Measurements from ENCODE around the gene WEE2. TPM values are rescaled to one million over a fixed set of nuclear protein-coding genes. Genes with fewer than 3 reads are reported as not detected.
"Not testable (repeated sequence)": the region's sequence is repeated elsewhere in the genome, so short reads cannot be mapped to it uniquely, and the experiment has no call there.

WEE2 gene
- polyA plus RNA-seq, 3 donors, result 0.19 to 0.35 TPM; not detected in 1

DNA sequence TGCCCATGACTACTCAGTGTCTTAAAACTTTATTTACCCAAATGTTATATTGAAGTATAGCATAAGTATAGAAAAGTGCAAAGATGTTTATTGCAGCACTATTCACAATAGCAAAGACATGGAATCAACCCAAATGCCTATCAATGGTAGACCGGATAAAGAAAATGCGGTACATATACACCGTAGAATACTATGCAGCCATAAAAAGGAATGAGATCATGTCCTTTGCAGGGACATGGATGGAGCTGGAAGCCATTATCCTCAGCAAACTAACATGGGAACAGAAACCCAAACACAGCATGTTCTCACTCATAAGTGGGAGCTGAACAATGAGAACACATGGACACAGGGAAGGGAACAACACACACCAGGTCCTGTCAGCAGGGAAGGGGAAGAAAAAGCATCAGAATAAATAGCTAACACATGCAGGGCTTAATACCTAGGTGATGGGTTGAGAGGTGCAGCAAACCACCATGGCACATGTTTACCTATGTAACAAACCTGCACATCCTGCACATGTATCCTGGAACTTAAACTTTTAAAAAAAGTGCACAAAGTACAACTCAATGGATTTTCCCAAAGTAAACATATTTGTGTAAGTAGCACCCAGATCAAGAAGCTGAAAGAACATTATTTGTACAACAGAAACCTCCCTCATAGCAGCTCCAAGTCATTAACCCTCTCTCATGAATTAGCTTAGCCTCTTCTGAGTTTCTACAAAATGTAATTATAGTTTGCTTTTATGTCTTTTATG, 18.9 kb upstream of the WEE2 start:
- not testable (repeated sequence) for DNase-seq (ENCODE audit: low read depth in 3 of 3, low spot score in 2 of 3)

DNA sequence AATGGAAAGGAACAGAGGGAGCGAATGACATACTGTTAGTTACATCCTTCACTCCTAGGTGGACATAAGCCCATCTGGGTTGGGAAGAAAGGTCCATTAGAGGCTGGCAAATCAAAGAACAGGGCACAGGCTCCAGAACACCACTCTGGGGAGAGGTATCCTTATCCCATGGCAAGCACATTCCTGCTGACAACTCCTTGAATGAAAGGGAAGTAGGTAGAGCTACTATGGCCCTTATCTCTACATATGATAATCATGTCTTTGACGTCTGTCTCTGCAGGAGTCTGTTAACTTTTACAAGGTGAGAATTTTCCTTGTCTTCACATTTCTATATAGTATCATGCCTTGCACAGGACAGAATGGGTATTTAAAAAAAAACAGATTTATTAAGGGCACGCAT, 16.6 kb upstream of the WEE2 start:
- no peak for DNase-seq (ENCODE audit: low read depth in 3 of 3, low spot score in 2 of 3)

DNA sequence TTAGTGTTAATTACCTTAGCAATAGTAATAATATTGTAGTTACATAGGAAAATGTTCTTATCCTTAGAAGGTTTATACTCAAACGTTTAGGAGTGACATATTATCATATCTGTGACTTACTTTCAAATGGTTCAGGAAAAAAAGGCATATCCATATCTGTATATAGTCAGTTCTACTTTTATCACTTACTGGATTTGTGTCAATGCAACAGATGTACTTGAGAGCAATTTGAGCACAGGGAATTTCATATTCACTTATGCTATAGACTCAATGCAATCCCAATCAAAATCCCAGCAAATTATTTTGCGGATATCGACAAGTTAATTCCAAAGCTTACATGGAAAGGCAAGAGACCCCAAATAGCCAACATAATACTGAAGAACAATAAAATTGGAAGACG, 16.2 kb upstream of the WEE2 start:
- no peak for DNase-seq (ENCODE audit: low read depth in 3 of 3, low spot score in 2 of 3)

DNA sequence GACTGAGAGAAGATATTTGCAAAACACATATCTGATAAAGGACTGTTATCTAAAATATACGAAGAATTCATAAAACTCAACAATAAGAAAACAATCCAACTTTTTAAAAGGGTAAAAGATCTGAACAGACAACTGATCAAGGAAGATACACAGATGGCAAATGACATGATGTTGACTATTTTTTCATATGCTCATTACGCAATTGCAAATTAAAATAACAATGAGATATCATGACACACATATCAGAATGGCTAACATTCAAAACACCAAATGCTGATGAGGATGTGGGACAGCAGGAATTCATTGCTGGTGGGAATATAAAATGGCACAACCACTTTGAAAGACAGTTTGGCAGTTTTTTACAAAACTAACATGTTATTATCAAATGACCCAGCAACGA, 15.1 kb upstream of the WEE2 start:
- no peak for DNase-seq (ENCODE audit: low read depth in 3 of 3, low spot score in 2 of 3)

DNA sequence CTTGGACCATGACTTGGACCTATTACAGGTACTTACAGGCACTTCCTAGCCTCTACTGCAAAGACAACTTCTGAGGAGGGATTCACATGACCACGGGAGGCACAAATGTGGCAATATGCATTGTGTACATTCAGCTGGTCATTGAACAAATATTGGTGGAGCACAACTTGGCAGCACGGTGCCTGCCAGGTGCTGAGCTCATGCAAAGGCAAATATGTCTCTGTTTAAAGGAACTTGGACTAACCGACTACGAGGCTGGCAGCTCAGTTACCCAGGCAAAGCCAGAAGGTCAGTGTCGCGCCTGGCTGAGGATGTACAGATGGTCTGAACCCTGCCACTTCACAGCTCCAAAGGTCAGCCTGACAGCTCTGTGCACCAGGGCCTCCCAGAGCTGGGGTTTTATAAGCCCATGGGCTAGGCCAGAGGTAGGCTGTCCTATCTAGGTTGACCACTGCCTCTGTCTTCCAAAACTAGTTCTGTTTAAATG, 12.3 kb upstream of the WEE2 start:
- DNase-seq (ENCODE audit: low read depth in 3 of 3, low spot score in 2 of 3), result no peak

DNA sequence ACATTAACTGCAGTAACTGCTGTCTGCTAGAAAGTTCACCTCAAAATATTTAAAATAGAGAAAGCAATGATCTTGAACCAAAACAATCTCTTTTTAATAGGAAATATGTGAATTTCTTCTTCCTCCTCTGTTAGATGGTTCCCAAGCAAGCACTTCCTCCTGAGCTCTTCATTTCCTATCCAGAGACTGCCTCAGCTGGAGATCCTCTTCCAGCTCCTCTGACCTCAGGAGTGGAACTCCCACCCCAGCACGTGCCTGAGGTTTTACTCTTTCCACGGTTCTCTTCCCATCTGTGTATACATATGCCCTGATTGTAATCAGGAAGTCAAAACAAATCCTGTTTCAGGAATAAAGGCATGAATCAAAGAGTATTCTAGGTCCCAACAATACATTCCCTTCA, 11.8 kb upstream of the WEE2 start:
- DNase-seq (ENCODE audit: low read depth in 3 of 3, low spot score in 2 of 3), result no peak

DNA sequence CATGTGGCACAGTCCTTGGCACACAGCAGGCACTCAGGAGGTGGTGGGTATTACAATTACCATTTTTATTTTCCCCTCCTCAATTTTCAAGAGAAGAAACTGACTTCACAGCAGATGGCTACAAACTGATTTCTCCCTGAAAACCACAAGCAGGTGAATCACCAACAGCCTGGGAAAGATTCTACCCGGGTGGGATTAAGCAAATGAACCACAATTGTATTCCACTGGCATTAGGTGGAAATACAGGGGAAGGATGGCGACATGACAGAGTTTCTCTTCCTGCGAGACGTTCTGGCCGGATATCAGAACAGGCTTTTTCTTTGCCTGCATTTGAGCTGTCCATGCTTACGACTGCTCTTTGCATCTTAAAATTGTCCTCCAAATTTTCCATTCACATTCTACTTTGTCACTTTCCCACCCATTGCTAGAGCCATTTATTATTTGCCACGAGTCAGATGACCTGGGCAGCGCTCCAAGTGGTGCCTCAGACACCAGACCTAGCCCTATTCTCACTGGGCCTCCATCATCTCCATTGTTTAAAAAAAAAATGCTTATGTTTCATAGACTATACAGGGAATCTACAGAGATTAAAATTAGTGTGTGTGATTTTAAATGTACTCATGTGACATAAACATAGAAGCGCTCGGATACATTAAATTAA, 10.8 kb upstream of the WEE2 start:
- no peak for DNase-seq (ENCODE audit: low read depth in 3 of 3, low spot score in 2 of 3)

- no peak for DNase-seq (ENCODE audit: low read depth in 3 of 3, low spot score in 2 of 3)
Measured at GRCh38 chr7:141698247-141699015, 9.7 kb upstream of the WEE2 start.

DNA sequence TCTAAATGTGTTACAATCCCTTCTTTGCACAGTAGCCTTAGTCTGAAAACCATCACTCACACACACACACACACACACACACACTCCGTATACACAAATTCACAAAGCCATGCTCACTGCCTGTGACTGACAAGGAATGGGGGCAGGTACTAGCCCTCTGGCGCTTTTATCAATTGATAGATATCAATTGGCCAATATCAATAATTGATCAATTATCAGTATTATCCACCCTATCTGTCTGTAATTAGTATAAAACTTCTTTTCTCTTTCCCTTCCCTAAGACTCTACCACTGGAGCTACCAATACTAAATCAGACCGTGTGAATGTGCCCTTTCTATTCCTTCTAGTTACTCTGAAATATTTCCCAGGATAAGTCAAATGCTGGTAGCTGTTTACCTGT, 8.3 kb upstream of the WEE2 start:
- no peak for DNase-seq (ENCODE audit: low read depth in 3 of 3, low spot score in 2 of 3)

DNA sequence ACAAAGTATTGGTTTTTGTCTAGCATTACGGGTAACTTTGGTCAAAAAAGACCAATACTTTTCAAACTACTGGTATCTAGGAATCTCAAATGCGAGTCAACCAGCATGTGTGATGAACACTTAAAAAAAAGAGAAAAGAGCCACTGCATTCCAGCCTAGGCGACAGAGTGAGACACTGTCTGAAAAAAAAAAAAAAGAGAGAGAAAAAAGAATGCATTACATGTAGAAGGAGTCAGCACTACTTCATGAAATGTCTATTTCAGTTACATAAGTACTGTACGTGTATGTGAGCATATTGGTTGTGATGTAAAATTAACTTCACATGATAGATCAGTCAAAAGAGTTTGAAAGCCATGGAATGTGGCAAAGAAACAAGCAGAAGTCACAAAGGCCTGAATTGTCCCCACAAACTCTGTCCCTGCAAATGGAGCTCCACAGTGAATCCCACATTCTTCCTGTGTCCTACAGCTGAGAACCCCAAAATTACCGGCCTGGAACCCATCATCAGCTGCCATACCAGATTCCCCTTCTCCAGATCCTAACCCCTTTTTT, 7.8 kb upstream of the WEE2 start:
- no peak for DNase-seq (ENCODE audit: low read depth in 3 of 3, low spot score in 2 of 3)

DNA sequence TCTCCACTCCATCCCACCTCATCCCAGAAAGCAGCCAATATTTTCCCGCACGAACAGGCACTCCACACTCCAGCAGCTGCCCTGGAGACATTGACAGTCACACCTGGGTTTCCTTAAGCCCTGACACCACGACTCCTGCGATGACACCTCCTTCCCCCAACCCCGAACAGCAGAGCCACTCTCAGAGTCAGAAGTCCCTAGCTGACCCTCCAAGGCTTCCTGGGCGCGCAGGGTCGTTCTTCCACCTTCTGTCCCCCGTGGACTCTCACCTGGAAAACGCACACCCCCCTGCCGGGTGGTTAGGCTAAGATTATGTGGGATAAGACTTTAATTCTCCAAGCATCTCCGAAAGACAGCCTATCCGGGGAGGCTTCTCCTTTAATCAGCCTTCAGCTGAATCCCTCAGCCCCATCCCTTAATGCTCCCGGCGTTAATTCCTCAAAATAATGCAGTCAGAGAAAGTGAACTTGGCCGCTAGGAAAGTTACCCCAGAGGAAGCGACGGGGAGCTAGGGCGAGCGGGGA, 7.2 kb upstream of the WEE2 start:
- no peak for DNase-seq (ENCODE audit: low read depth in 3 of 3, low spot score in 2 of 3)

- DNase-seq (ENCODE audit: low read depth in 3 of 3, low spot score in 2 of 3), result peak in 1 of 3 donors; percentile 24
Measured at GRCh38 chr7:141701489-141702046, 6.6 kb upstream of the WEE2 start.

DNA sequence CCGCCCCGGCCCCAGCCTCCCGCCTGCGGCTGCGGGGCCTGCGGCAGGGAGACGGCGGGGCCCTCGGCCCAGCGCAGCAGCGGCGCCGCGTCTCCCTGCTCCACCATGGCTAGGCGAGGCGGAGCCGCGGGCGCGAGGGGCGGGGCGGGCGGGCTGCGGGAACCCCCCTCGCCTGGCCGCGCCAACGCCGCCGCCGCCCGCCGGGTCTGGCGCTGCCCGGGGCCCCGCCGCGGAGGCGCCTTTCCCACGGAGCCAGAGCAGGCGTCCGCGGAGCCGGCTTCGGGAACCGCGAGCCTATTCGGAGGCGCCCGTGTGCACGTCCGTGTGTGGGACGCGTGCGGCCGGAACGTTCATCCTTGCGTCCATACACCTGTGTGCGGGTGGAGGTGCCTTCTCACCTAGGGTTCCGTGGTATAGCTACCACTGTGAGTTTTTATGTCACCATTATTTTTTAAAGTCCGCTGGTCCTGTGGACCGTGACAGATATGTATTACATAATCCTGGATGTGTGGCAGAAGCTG, 6.0 kb upstream of the WEE2 start, which contains the start of gene DENND11:
DENND11 (minus strand) TSS at position 120 of the 521 bp plus-strand sequence; CDS start at position 107, 13 bp downstream.
- DNase-seq (ENCODE audit: low read depth in 3 of 3, low spot score in 2 of 3), result peak in 1 of 3 donors; percentile 18

GRCh38 chr7:141702892-141703291, 5.3 kb upstream of the WEE2 start:
- DNase-seq (ENCODE audit: low read depth in 3 of 3, low spot score in 2 of 3), result no peak

GRCh38 chr7:141704112-141704511, 4.0 kb upstream of the WEE2 start:
- no peak for DNase-seq (ENCODE audit: low read depth in 3 of 3, low spot score in 2 of 3)

DNA sequence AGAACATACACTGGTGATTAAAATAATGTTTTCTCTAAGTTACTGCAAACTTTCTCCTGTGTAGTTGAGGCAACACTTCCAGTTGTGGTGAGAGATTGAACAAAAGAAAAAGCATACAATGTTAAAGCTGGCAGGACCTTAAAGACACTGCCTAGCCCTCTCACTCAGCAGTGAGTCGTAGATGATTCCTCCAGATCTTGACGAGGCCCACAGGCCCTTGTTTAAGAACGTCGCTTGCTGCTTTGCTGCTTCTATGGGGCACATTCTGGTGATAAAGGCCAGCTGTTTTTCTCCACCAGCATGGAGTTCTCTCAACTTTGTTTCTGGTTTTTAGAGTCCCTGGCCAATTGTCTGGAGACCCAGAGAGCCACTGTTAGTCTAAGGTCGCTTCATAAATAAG, 3.4 kb upstream of the WEE2 start:
- no peak for DNase-seq (ENCODE audit: low read depth in 3 of 3, low spot score in 2 of 3)

GRCh38 chr7:141706239-141707064, 1.7 kb upstream of the WEE2 start:
- no peak for DNase-seq (ENCODE audit: low read depth in 3 of 3, low spot score in 2 of 3)

- no peak for DNase-seq (ENCODE audit: low read depth in 3 of 3, low spot score in 2 of 3)
Measured at GRCh38 chr7:141709318-141709717, 1.2 kb downstream of the WEE2 start.

- no peak for DNase-seq (ENCODE audit: low read depth in 3 of 3, low spot score in 2 of 3)
Measured at GRCh38 chr7:141709749-141710148, 1.6 kb downstream of the WEE2 start.

All from right renal cortex interstitium (tissue), 3 donors.